Mesodermal cell (in vitro differentiated cells): ENCODE data around the gene IDUA.

Source experiments
- H3K27ac ChIP-seq: 2 replicates; pipeline ENCODE4 v1.7.0; 2013; ENCODE audit warnings: mild to moderate bottlenecking, low read depth, low read length, moderate library complexity; ENCODE audit not compliant: severe bottlenecking
- H3K36me3 ChIP-seq: 2 replicates; pipeline ENCODE4 v1.7.1; 2013; ENCODE audit warnings: mild to moderate bottlenecking, low read length, moderate library complexity; ENCODE audit not compliant: control insufficient read depth, insufficient read depth
- H3K4me1 ChIP-seq: one replicate; pipeline ENCODE4 v1.7.1; 2013; ENCODE audit warnings: mild to moderate bottlenecking, low read length; ENCODE audit not compliant: insufficient read depth, control insufficient read depth, poor library complexity, severe bottlenecking
- H3K4me3 ChIP-seq: 2 replicates; pipeline ENCODE4 v1.7.0; 2013; ENCODE audit warnings: low read length, control low read depth, mild to moderate bottlenecking; ENCODE audit not compliant: insufficient read depth, poor library complexity, severe bottlenecking; ENCODE audit errors: extremely low read depth
- H3K9me3 ChIP-seq: 2 replicates; pipeline ENCODE4 v1.7.1; 2013; ENCODE audit warnings: mild to moderate bottlenecking, low read length, moderate library complexity; ENCODE audit not compliant: control insufficient read depth
- WGBS, 2 experiments: methylation state at CpG; one replicate each; pipeline ENCODE4 v1.1.5; 2013; ENCODE audit warnings: missing lambda C conversion rate in 2 of 2; ENCODE audit not compliant: insufficient coverage in 2 of 2; 5-methylcytosine and 5-hydroxymethylcytosine counted together

Gene IDUA

GRCh38 chr4:1006856-1007255 lies 20.0 kb downstream of the IDUA start:
- Histone ChIP-seq H3K27ac (no peak overlapping the region), H3K36me3 (no peaks in the 10 kb centered on the region), H3K4me1 (no peaks in the 10 kb centered on the region), H3K4me3 (no peak overlapping the region), H3K9me3 (no peaks in the 10 kb centered on the region)
- 87 to 88% methylated on average over 4 of the region's 5 CpGs for WGBS, 2 experiments

GRCh38 chr4:1008840-1009541 lies 22.1 kb downstream of the IDUA start:
- Histone ChIP-seq H3K36me3 (peaks cover 5% of the 10 kb centered on the region), H3K9me3 (no peaks in the 10 kb centered on the region), H3K4me3 (peak overlapping the region; percentile 39), H3K4me1 (no peaks in the 10 kb centered on the region), H3K27ac (no peak overlapping the region)
- 7% methylated on average over 30 to 33 of the region's 36 CpGs for WGBS, 2 experiments

DNA sequence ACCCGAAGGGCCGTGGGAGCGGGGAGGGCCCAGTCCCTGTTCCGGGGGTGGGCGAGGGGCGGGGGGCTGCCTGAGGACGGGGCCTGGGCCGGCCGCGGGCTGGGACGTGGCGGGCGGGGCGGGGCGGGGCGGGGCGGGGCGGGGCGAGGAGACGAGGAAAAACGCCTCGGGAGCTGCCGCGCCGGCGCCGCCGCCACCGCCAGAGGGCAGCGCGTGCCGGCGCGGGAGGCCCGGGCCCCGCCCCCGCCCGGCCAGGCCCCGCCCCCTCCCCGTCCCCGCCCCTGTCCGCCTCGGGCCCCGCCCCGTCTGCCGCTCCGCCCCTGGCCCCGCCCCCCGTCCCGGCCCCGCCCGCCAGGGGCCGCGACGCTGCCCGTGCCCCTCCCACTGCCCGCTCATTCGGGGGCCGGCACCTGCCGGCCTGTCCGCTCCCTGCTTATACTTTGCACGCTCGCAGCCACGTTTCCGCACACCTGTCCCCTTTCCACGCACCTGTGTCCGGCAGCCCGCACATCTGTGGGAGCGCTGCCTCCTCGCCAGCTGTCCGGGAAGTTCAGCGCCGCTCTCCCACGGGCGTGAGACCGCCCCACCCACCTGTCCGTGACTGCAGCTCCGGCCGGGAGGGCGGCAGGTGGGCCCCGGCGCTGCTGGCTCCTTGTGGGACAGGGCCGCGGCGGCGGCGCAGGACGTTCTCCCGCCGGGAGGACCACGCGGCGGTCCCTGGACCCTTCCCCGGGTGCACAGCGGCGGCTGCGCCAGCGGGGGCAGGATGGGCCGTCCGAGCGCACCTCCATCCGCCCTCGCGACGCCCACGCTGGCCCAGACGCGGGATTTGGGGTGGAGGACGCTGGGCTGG lies 22.9 kb downstream of the IDUA start:
- peaks cover 5% of the 10 kb centered on the region for H3K36me3 ChIP-seq
- WGBS, 2 experiments: 1 to 2% methylated on average over 64 to 66 of the region's 109 CpGs
- no peaks in the 10 kb centered on the region for H3K4me1 ChIP-seq
- peak overlapping the region; percentile 39 for H3K4me3 ChIP-seq
- no peaks in the 10 kb centered on the region for H3K9me3 ChIP-seq
- H3K27ac ChIP-seq: no peak overlapping the region

DNA sequence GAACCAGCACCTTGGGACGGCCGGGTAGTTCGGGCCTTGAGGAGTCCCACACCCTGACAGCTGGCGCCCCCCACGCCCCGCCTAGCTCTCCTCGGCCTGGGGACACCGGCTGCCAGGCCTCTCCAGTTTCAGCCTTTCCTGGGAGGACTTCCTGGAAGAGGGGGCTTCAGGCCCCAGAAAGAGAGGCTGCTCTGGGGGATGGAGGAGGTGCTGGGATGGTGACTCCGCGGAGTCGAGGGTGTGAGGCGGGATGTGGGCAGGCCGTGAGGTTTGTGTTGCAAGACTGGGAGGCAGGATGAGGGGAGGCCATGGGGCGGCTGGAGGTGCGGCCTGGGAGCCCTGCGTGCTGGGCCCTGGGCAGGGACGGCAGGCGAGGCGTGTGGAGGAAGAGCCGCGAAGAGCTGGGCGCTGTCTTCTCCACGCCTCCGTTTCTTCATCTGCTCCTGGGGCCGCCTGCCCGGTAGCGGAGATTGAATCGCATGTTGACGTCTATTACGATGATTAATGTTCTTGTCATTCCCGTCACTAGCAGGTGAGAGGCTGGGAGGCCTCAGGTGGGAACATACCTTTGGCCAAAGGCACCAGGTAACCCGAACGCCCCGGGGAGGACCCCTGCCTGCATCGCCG lies 23.7 kb downstream of the IDUA start:
- H3K4me1 ChIP-seq: no peaks in the 10 kb centered on the region
- H3K36me3 ChIP-seq: peaks cover 5% of the 10 kb centered on the region
- peak overlapping the region; percentile 24 for H3K4me3 ChIP-seq
- no peak overlapping the region for H3K27ac ChIP-seq
- 6 to 7% methylated on average over 31 to 35 of the region's 36 CpGs for WGBS, 2 experiments
- no peaks in the 10 kb centered on the region for H3K9me3 ChIP-seq

- Histone ChIP-seq H3K27ac (no peak within 1 kb of the TSS), H3K4me3 (peak within 1 kb of the TSS; percentile 47), H3K36me3 (peaks cover 5% of the 10 kb centered on the region), H3K4me1 (no peaks in the 10 kb centered on the region), H3K9me3 (no peaks in the 10 kb centered on the region)
- WGBS, 2 experiments: 1% methylated on average over 31 to 34 of the region's 89 CpGs
Measured at GRCh38 chr4:1011022-1011665, 24.3 kb downstream of the IDUA start, which contains the start of gene FGFRL1. TSS of gene FGFRL1 (plus strand) at chr4:1011626. CDS start at chr4:1012486, 860 bp downstream.

- Histone ChIP-seq H3K36me3 (peaks cover 5% of the 10 kb centered on the region), H3K4me3 (no peak overlapping the region), H3K27ac (no peak overlapping the region), H3K9me3 (no peaks in the 10 kb centered on the region), H3K4me1 (no peaks in the 10 kb centered on the region)
- WGBS, 2 experiments: 0% methylated on average over 18 to 25 of the region's 69 CpGs
Measured at GRCh38 chr4:1011666-1012033, 24.8 kb downstream of the IDUA start.

DNA sequence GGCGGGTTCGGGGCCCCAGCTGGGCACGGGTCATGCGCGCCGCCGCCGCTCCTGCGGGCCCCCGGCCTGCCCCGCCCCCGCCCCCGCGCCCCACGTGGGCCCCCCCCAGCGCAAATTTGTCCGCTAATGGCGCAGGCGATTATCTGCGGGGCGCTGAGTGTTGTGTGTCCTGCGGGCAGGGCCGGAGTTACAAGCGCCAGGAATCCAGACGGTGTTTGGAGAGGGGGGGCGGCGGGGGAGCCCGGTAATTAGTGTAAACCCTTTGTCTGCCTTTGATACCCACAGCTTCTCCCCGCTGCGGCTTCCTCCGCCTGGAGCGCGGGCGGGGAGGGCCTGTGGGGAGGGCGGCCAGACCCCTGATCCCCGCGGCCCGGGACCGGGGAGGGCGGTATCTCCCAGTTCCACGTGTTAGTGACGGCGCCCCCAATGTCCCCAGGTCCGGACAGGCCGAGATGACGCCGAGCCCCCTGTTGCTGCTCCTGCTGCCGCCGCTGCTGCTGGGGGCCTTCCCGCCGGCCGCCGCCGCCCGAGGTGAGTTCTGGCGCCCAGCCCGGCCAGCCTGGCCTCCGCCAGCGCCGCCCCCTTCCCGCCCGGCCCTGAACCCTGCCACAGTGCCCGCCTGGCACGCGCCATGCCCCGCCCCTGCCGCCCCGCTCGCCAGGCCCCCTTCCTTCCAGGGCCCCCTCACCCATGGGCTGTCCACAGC lies 25.3 kb downstream of the IDUA start:
- peak overlapping the region; percentile 47 for H3K4me3 ChIP-seq
- H3K36me3 ChIP-seq: peaks cover 5% of the 10 kb centered on the region
- WGBS, 2 experiments: 7 to 12% methylated on average over 43 to 53 of the region's 69 CpGs
- no peak overlapping the region for H3K27ac ChIP-seq
- no peaks in the 10 kb centered on the region for H3K4me1 ChIP-seq
- H3K9me3 ChIP-seq: no peaks in the 10 kb centered on the region

DNA sequence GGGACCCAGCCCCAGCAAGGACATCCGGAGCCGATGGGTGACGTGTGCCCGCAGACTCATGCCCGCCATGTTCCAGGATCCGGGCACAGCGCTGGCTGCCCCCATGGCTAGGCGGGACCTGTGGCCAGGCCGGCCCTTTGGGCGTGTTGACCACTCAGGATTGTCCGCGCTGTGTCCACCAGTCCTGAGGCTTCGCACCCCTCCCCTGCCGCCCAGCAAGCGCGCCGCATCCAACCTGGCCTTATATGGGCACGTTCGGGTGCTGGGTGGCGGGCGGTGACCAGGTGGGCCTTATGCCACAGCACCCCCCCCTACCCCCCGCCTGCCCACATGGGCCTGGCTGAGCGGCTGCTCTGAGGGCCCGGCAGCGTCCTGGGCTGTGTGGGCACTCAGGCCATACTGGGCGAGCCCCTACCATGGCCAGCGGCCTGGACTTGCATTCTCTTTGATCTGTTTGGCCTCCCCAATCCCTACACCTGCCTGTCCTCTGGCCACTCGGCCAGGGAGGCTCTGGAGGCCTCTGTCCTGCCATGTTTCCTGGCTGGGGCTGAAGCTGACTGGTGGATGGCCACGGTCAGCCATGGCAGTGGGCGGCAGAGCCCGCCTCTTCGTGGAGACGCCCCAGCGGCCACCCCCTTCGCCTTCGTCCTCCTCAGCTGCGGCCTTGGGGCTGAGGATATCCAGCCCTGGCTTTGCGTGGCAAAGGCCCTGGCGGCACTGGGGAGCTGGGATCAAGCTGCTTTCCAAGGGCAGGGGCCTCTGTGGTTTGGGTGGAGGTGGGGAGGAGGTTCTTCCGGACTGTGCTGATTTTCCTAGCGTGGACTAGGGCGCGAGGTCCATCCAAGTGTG lies 26.6 kb downstream of the IDUA start:
- H3K9me3 ChIP-seq: no peaks in the 10 kb centered on the region
- no peak overlapping the region for H3K27ac ChIP-seq
- no peak overlapping the region for H3K4me3 ChIP-seq
- H3K36me3 ChIP-seq: peaks cover 5% of the 10 kb centered on the region
- peaks cover 7% of the 10 kb centered on the region for H3K4me1 ChIP-seq
- WGBS, 2 experiments: 92 to 97% methylated on average over 33 to 38 of the region's 43 CpGs

- no peak overlapping the region for H3K4me3 ChIP-seq
- peaks cover 15% of the 10 kb centered on the region for H3K4me1 ChIP-seq
- no peak overlapping the region for H3K27ac ChIP-seq
- 82 to 85% methylated on average over 15 to 23 of the region's 36 CpGs for WGBS, 2 experiments
- peaks cover 5% of the 10 kb centered on the region for H3K36me3 ChIP-seq
- no peaks in the 10 kb centered on the region for H3K9me3 ChIP-seq
Measured at GRCh38 chr4:1014291-1015167, 27.7 kb downstream of the IDUA start.
